ENCODE data around the gene STARD5. TPM values are rescaled to one million over a fixed set of nuclear protein-coding genes. Genes with fewer than 3 reads are reported as not detected.

The STARD5 gene
- total and polyA plus RNA-seq, 8 donors: 1.1 to 4.0 (median 2.1) TPM

GRCh38 chr15:81314378-81314777, 9.6 kb downstream of the STARD5 start:
- H3K4me3 ChIP-seq: no peak overlapping the region
- H3K9me3 ChIP-seq: no peaks in the 10 kb centered on the region
- H3K27ac ChIP-seq: no peak overlapping the region
- DNase-seq (no peak), FAIRE-seq (no peak), ATAC-seq (no peak)
- 91 to 95% methylated on average over 5 of the region's 5 CpGs for WGBS, 2 donors
- H3K36me3 ChIP-seq: peaks cover 0 to 13% (median 0%) of the 10 kb centered on the region in 3 donors
- intact Hi-C loops (cut with DNase I): no loop called here
- H3K27me3 ChIP-seq: no peaks in the 10 kb centered on the region
- H3K4me1 ChIP-seq: no peaks in the 10 kb centered on the region
- TF ChIP-seq CTCF (IDR thresholded peaks at IDR 0.05): no peak

- Histone ChIP-seq H3K9me3 (no peaks in the 10 kb centered on the region), H3K4me3 (no peak overlapping the region), H3K4me1 (no peaks in the 10 kb centered on the region), H3K27me3 (no peaks in the 10 kb centered on the region), H3K36me3 (peaks cover 0 to 13% (median 0%) of the 10 kb centered on the region in 3 donors), H3K27ac (no peak overlapping the region)
- no peak for DNase-seq
- ATAC-seq: no peak
- no peak for TF ChIP-seq CTCF (IDR thresholded peaks at IDR 0.05)
- 87 to 88% methylated on average over 5 of the region's 5 CpGs for WGBS, 2 donors
- intact Hi-C loops (cut with DNase I): no loop called here
- FAIRE-seq: no peak
Measured at GRCh38 chr15:81313686-81314085, 10.3 kb downstream of the STARD5 start.

- peaks cover 0 to 13% (median 0%) of the 10 kb centered on the region in 3 donors for H3K36me3 ChIP-seq
- intact Hi-C loops (cut with DNase I): no loop called here
Measured at GRCh38 chr15:81312790-81313543, 11.0 kb downstream of the STARD5 start.

GRCh38 chr15:81311752-81312464, 12.0 kb downstream of the STARD5 start:
- intact Hi-C loops (cut with DNase I): no loop called here
- WGBS, 2 donors: 84 to 87% methylated on average over 10 of the region's 10 CpGs
- Histone ChIP-seq H3K9me3 (no peaks in the 10 kb centered on the region), H3K27me3 (no peaks in the 10 kb centered on the region), H3K4me1 (no peaks in the 10 kb centered on the region), H3K27ac (peak overlapping the region in 2 of 4 donors; percentile 26 to 39), H3K4me3 (no peak overlapping the region), H3K36me3 (peaks cover 0 to 13% (median 0%) of the 10 kb centered on the region in 3 donors)
- no peak for TF ChIP-seq CTCF (IDR thresholded peaks at IDR 0.05)
- no peak for DNase-seq
- FAIRE-seq: no peak
- ATAC-seq: peak in 3 of 4 donors; percentile 26 to 70 (median 65)

More at GRCh38 chr15:81312790-81313543, 11.0 kb downstream of the STARD5 start:
- peak in 3 of 6 donors; percentile 8 to 53 (median 41) for DNase-seq
- TF ChIP-seq CTCF (IDR thresholded peaks at IDR 0.05): no peak
- Histone ChIP-seq H3K9me3 (no peaks in the 10 kb centered on the region), H3K4me1 (no peaks in the 10 kb centered on the region), H3K27ac (no peak overlapping the region), H3K4me3 (no peak overlapping the region), H3K27me3 (no peaks in the 10 kb centered on the region)
- FAIRE-seq: no peak
- peak; percentile 40 to 79 (median 65) for ATAC-seq
- 87% methylated on average over 22 of the region's 22 CpGs for WGBS, 2 donors
